Right lobe of liver (tissue), 6 donors: ENCODE measurements around the gene SUZ12. TPM values are rescaled to one million over a fixed set of nuclear protein-coding genes. Genes with fewer than 3 reads are reported as not detected.
"Not testable (repeated sequence)": the region's sequence is repeated elsewhere in the genome, so short reads cannot be mapped to it uniquely, and the experiment has no call there.

Experiments
- ATAC-seq, 4 donors: fragments of 200-7000 bp; cut with Tn5 transposase; one replicate each; pipeline ENCODE4 v1.9.1; 2020; ENCODE audit warnings: mild to moderate bottlenecking in 4 of 4, moderate library complexity in 4 of 4
- DNase-seq, 3 donors: peaks; one replicate each; pipeline ENCODE4 v3.0.0-alpha.2; 2020
- H3K27ac ChIP-seq, 3 donors: fragments of 200-600 bp; one replicate each; pipeline ENCODE4 v1.8.0; 2022
- H3K27me3 ChIP-seq, 2 donors: fragments of 200-600 bp; one replicate each; pipeline ENCODE4 v1.8.0; 2022
- H3K36me3 ChIP-seq, 4 donors: fragments of 200-600 bp; sonication (generic) in 1 of 4; one replicate each; pipeline versions ENCODE4 v1.5.1 to v1.8.0; 2017 to 2022; ENCODE audit warnings: control low read depth in 1 of 4
- H3K4me1 ChIP-seq, 4 donors: fragments of 200-600 bp; sonication (generic) in 1 of 4; one replicate each; pipeline versions ENCODE4 v1.5.1 to v1.8.0; 2017 to 2022; ENCODE audit warnings: control low read depth in 1 of 4
- H3K4me3 ChIP-seq, 3 donors: fragments of 200-600 bp; one replicate each; pipeline ENCODE4 v1.8.0; 2022
- H3K9me3 ChIP-seq, 4 donors: fragments of 200-600 bp; sonication (generic) in 1 of 4; one replicate each; pipeline versions ENCODE4 v1.5.1 to v1.8.0; 2017 to 2022; ENCODE audit warnings: control low read depth in 1 of 4
- CTCF ChIP-seq, 4 donors: fragments of 200-600 bp in 3 of 4; fragments of 450-650 bp in 1 of 4; IDR thresholded peaks; one replicate each; pipeline versions ENCODE4 v1.5.1 to v1.8.0; 2016 to 2022; ENCODE audit warnings: antibody characterized with exemption in 4 of 4, mild to moderate bottlenecking in 2 of 4
- POLR2A ChIP-seq: fragments of 450-650 bp; IDR thresholded peaks from one replicate; pipeline ENCODE4 v1.6.1; 2017; ENCODE audit warnings: antibody characterized with exemption, mild to moderate bottlenecking
- WGBS: methylation state at CpG from one replicate; pipeline ENCODE4 v1.1.6; 2018; ENCODE audit warnings: low coverage, low lambda C conversion rate; ENCODE audit not compliant: insufficient coverage; ENCODE audit errors: missing lambda C conversion rate; 5-methylcytosine and 5-hydroxymethylcytosine counted together
- intact Hi-C, 2 donors: fragments of 100-400 bp; cut with DNase I; formaldehyde crosslinking; loops; one replicate each; pipeline versions ENCODE4 v1.11.2 to v1.14.1; 2022
- long read RNA-seq: library from polyadenylated mRNA; unstranded; transcript quantifications from one replicate; pipeline ENCODE4 v2.0.0, GENCODE V29; 2019
- total RNA-seq, 6 experiments: library from RNA; depleted of rRNA in 2 of 6; stranded (reverse); fragments of >200 nt in 2 of 6; fragmentation: NEBNext Ultra II Directional in 3 of 6; extraction: Animal tissue kit (Norgen Biotek cat#: 25700) in 3 of 6; gene quantifications; one replicate each; pipeline versions ENCODE4 v1.1.0 to v1.2.4, GENCODE V29; 2016 to 2023
- donor health status: DM: no; HTN: yes; CAD: no.
- donor health status: DM: no; HTN: no; CAD: no.
- donor health status: DM: no; HTN: no; CAD: no.
- donor health status: DM: no; HTN: yes; CAD: no.
- donor health status: DM: no; HTN: yes; CAD: no.

The SUZ12 gene
- 10 to 100 TPM in 4 of 6 experiments, 1 to 10 TPM in 2; 8.0 to 12.1 (median 10.6) TPM for total RNA-seq
- long read RNA-seq: 0 reads

- Histone ChIP-seq H3K4me1 (peaks cover 0 to 11% (median 3%) of the 10 kb centered on the region in 4 donors), H3K4me3 (peak within 1 kb of the TSS; percentile 54 to 76 (median 73)), H3K27ac (peak within 1 kb of the TSS; percentile 59 to 77 (median 60))
- H3K9me3 ChIP-seq, H3K36me3 ChIP-seq, H3K27me3 ChIP-seq, intact Hi-C loops: not testable (repeated sequence)
- DNase-seq (peak; percentile 85 to 93 (median 88)), ATAC-seq (peak; percentile 99 to 100 (median 100))
- under 1% methylated on average over 40 of the region's 93 CpGs for WGBS
Measured at GRCh38 chr17:31936615-31937609, at the start of gene SUZ12. Gene SUZ12 (plus strand): TSS chr17:31937007. CDS start chr17:31937247, 240 bp downstream.

GRCh38 chr17:31888124-31888523 is 48.7 kb upstream of the SUZ12 start:
- intact Hi-C loops: no loop called here
- Histone ChIP-seq H3K9me3 (no peaks in the 10 kb centered on the region), H3K4me3 (no peak overlapping the region), H3K36me3 (peaks cover 0 to 84% (median 35%) of the 10 kb centered on the region in 4 donors), H3K4me1 (no peaks in the 10 kb centered on the region), H3K27me3 (no peaks in the 10 kb centered on the region), H3K27ac (no peak overlapping the region)
- DNase-seq: no peak
- ATAC-seq: peak in 2 of 4 donors; percentile 22 to 30
- 75% methylated on average over 4 of the region's 4 CpGs for WGBS
- TF ChIP-seq POLR2A (no peak), CTCF (IDR thresholded peaks at IDR 0.05) (no peak)

GRCh38 chr17:31900877-31901276 is 35.9 kb upstream of the SUZ12 start:
- intact Hi-C loops: no loop called here
- Histone ChIP-seq H3K4me1 (peaks cover 0 to 5% (median 0%) of the 10 kb centered on the region in 4 donors), H3K4me3 (peak overlapping the region; percentile 72 to 87 (median 76)), H3K9me3 (no peaks in the 10 kb centered on the region), H3K27me3 (no peaks in the 10 kb centered on the region), H3K27ac (peak overlapping the region in 2 of 3 donors; percentile 31 to 37), H3K36me3 (peaks cover 0 to 35% (median 11%) of the 10 kb centered on the region in 4 donors)
- DNase-seq (no peak), ATAC-seq (peak in 1 of 4 donors; percentile 5)
- 3% methylated on average over 5 of the region's 5 CpGs for WGBS
- no peak for TF ChIP-seq CTCF (IDR thresholded peaks at IDR 0.05)
- TF ChIP-seq POLR2A: no peak

- no peak for ATAC-seq
- no peaks in the 10 kb centered on the region for H3K27me3 ChIP-seq
- no peak for TF ChIP-seq POLR2A
- TF ChIP-seq CTCF (IDR thresholded peaks at IDR 0.05): no peak
- H3K27ac ChIP-seq: no peak overlapping the region
- H3K4me3 ChIP-seq: no peak overlapping the region
- peaks cover 0 to 5% (median 0%) of the 10 kb centered on the region in 4 donors for H3K4me1 ChIP-seq
- intact Hi-C loops: no loop called here
- 47% methylated on average over 2 of the region's 2 CpGs for WGBS
- no peak for DNase-seq
- no peaks in the 10 kb centered on the region for H3K9me3 ChIP-seq
- peaks cover 0 to 17% (median 8%) of the 10 kb centered on the region in 4 donors for H3K36me3 ChIP-seq
Measured at GRCh38 chr17:31902693-31903092, 34.1 kb upstream of the SUZ12 start.

- H3K27ac ChIP-seq: no peak overlapping the region
- ATAC-seq: no peak
- H3K9me3 ChIP-seq: no peaks in the 10 kb centered on the region
- H3K4me1 ChIP-seq: peaks cover 0 to 5% (median 0%) of the 10 kb centered on the region in 4 donors
- H3K4me3 ChIP-seq: no peak overlapping the region
- peaks cover 0 to 10% (median 4%) of the 10 kb centered on the region in 4 donors for H3K36me3 ChIP-seq
- intact Hi-C loops: no loop called here
- H3K27me3 ChIP-seq: no peaks in the 10 kb centered on the region
- DNase-seq: no peak
- WGBS: 93% methylated on average over 16 of the region's 16 CpGs
- no peak for TF ChIP-seq POLR2A
- no peak for TF ChIP-seq CTCF (IDR thresholded peaks at IDR 0.05)
Measured at GRCh38 chr17:31903401-31903800, 33.4 kb upstream of the SUZ12 start.
